ENCODE measurements around the gene RBM5.

Gene RBM5

GRCh38 chr3:50162034-50162883, 73.5 kb downstream of the RBM5 start:
- no peak for DNase-seq (ENCODE audit: low read depth)

DNA sequence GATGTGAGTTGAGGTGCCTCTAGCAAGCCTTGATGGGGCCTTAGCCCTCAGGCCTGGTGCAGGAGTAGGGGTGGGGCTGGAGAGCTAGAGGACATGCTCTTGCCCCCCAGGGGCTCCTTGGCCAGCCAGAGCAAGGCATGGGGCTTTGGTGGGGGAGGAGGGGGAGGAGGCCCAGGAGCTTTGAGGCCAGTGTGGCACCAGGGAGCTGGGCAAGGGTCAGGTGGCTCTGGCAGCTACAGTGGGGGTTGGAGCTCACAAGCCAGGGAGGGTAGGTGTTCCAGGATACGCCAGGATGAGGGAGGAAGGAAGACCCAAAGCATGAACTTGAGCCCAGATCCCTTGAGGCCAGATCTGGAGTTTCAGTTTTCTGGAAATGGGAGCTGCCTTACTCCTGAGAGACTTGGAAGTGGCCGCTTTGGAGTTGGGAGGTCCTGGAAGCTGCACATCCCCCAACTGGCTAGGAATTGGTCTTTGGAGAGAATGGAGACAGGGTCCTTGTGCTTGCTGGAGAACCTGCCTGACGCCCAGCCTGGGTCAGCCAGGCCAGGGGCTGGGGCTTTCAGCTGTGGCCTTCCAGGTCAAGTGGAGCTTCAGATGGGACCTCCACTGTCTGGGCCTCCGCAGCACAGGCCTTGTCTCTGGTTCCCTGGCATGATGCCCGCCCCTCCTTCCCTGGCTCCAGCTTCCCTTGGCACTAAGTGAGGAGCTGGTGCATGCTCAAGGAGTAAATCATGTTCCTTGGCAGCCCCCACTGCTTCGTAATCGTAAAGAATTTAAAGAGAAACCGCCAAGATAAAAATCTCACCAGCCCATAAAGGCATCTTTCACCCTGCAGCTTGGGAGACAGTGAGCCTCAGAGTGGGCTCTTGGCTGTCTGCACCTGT, 75.1 kb downstream of the RBM5 start:
- DNase-seq (ENCODE audit: low read depth) = peak; percentile 97

DNA sequence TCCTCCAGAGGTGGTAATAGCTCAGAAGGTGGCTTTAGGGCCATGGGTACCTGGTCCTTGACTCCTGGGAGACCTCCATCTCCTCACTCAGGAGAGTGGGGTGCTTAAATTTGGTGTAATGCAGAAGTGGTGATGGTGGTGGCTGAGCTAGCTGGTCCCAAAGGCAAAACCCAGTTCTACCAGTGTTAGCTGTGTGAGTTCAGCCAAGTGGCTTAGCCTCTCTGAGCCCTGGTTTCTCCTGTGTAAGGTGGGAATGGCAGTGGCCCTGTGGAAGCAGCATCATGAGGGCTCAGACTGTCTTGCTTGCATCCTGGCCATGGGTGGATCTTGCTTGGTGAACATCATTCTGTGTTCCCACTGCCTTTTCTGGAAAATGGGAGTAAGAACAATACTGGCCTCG, 75.8 kb downstream of the RBM5 start:
- no peak for DNase-seq (ENCODE audit: low read depth)

DNA sequence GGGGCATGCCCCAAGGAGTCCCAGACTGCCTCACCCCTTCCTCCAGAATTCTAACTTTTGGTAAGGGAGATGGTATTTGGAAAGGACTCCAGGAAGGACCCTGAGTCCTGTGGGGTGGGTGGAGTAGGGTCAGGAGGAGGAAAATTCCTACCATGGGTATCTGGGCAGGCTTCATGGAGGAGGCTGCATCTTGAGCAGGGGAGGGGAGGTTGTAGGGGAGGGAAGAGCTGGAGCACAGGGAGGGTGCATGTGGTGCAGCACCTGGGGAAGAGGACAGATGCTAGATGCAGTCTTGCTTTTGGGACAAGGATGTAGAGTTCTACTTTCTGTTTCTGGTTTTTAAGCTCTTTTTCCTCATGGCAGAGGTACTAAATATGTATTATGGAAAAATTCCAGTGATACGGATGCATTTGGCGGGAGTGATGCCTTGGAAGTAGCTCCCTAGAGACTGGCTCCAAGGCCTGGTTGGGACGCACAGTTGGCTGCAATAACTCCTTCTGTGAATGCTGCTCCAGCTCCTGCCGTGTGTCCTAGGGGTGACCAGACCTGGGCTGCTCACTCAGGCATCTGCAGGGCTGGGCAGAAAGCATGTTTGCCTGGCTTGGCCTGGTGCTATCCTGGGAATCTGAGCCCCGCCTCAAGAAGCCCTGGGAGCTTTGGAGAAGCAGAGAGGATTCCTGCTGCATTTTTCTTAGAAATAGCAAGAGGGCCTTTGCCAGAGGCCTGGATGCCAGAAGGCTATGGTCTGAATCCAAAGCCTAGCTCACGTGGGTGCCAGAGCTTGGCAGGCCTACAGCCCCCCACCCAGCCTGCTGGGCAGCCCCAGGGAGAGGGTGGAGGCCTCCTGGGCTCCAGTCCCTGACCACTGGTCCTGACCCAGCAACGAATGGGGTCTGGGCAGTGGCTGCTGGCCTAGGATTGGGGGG, 76.5 kb downstream of the RBM5 start:
- DNase-seq (ENCODE audit: low read depth) = peak; percentile 86

DNA sequence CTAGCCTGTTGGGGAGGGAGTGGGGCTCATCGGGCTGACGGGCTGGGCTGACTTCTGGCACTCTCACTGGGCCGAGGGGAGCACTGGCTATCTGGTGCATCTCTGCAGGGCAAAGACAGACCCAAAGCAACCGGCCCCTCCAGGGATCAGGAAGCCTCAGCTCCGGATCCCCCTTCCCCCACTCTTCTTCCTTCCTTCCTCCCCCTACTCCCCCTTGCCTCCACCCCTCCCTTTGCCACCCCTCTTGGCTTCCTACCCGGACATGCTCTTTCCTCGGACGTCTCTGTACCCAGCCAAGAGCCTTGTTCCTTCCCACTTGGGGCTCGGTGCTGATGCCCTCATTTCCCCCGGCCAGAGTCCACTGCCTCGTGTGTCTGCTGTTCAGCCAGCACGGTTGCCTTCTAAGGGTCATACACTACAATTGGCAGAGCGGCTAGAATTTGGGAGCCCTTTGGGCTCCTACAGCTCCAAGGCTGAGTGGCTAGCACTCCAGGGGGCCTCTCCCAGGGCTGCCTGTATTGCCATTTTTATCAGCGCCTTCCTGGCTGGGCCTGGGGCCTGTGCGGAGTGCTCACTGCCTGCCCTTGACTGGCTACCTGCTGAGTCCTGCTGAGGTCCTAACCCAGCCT, 77.3 kb downstream of the RBM5 start:
- peak; percentile 67 for DNase-seq (ENCODE audit: low read depth)

GRCh38 chr3:50166620-50167019, 77.9 kb downstream of the RBM5 start:
- no peak for DNase-seq (ENCODE audit: low read depth)

- no peak for DNase-seq (ENCODE audit: low read depth)
Measured at GRCh38 chr3:50167069-50167840, 78.5 kb downstream of the RBM5 start.

DNA sequence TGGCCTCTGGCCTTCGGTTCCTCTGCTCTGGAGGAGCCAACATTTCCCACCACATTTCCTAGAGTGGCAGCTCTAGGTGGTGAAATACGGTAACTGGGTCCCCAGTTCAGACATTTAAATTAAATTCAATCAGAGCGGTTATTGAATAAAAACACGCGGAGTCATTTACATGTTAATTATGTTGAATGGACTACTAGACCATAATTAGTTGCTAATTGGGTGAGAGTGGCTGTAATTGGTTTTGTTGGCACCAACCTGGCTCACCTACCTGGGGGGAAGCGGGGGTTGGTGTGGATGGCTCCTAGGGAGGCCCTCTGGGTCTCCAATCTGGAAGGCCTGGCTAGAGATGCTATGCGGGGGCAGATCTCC, 79.1 kb downstream of the RBM5 start:
- DNase-seq (ENCODE audit: low read depth) = no peak

DNA sequence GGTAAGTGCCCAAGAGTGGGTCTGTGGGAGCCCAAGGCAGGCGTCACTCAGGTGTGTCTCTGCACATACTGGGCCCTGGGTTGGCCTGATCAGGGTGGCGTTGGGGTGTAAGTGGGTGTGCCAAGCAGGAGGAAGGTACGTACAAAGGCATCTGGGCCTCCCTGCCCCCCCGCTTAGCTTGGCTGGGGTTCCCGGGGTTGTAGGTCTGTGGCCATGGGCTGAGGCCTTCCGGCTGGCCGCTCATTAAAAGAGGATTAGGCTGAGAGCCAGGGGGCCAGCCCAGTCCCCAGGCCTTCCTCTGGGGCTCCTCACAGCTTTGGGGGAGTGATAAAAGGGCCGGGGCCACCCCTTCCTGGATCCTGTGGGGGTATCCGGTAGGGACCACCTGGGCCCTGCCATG, 79.7 kb downstream of the RBM5 start:
- no peak for DNase-seq (ENCODE audit: low read depth)
